ENCODE results near the gene PIEZO1. TPM values are rescaled to one million over a fixed set of nuclear protein-coding genes. Genes with fewer than 3 reads are reported as not detected.
A peak's percentile ranks its signal among the peaks of the same experiment; 100 is the strongest.

The PIEZO1 gene
- total RNA-seq, 1 donor from 2014 or later, result 160 TPM

GRCh38 chr16:88691924-88692560 lies 93.0 kb downstream of the PIEZO1 start:
- H3K27me3 Mint-ChIP-seq (ENCODE audit: low read depth), result peaks cover 34% of the 10 kb centered on the region
- no peaks in the 10 kb centered on the region for H3K9me3 Mint-ChIP-seq
- no peak overlapping the region for H3K4me3 Mint-ChIP-seq

DNA sequence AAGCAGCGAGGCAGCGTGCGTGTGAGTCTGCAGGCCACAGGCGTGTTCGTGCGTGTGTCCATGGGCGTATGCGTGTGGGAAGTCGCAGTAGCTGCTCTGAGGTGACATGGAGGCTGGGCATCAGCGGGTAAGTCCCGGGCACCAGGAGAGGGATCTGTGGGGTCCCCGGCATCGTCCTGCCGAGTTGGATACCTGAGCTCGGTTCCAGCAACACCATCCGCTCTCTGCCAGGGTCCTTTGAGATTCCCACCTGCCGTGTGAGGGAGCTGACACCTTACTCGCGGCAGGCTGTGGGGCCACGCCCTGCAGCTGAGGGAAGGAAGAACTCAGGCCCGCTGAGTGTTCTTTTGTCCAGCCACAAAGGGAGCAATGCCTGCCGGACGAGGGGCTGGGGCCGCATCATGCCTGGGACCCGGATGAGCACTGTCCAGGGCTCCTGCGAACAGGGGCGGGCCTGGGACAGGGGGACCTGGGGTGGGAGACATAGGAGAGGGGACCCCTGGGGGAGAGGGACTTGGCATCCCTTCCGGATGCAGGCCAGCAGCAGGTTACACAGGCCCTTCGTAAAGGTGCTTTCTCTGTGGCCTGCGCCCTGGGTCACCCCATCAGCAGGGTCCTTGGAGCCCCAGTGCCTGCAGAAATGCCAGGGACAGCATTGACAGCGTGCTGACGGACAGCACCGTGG lies 93.7 kb downstream of the PIEZO1 start:
- Mint-ChIP-seq H3K9me3 (no peaks in the 10 kb centered on the region), H3K27me3 (ENCODE audit: low read depth) (peaks cover 39% of the 10 kb centered on the region), H3K4me1 (peaks cover 7% of the 10 kb centered on the region), H3K27ac (no peak overlapping the region), H3K36me3 (no peaks in the 10 kb centered on the region), H3K4me3 (no peak overlapping the region)
- no peak for TF ChIP-seq CTCF (IDR thresholded peaks at IDR 0.05; ENCODE audit: unreplicated experiment)
- no peak for DNase-seq (ENCODE audit: low spot score in 2 of 2, unreplicated experiment in 2 of 2)

More at GRCh38 chr16:88691924-88692560, 93.0 kb downstream of the PIEZO1 start:
- no peak for DNase-seq (ENCODE audit: low spot score in 2 of 2, unreplicated experiment in 2 of 2)
- peaks cover 7% of the 10 kb centered on the region for H3K4me1 Mint-ChIP-seq
- H3K27ac Mint-ChIP-seq, result no peak overlapping the region
- no peaks in the 10 kb centered on the region for H3K36me3 Mint-ChIP-seq
- no peak for TF ChIP-seq CTCF (IDR thresholded peaks at IDR 0.05; ENCODE audit: unreplicated experiment)

DNA sequence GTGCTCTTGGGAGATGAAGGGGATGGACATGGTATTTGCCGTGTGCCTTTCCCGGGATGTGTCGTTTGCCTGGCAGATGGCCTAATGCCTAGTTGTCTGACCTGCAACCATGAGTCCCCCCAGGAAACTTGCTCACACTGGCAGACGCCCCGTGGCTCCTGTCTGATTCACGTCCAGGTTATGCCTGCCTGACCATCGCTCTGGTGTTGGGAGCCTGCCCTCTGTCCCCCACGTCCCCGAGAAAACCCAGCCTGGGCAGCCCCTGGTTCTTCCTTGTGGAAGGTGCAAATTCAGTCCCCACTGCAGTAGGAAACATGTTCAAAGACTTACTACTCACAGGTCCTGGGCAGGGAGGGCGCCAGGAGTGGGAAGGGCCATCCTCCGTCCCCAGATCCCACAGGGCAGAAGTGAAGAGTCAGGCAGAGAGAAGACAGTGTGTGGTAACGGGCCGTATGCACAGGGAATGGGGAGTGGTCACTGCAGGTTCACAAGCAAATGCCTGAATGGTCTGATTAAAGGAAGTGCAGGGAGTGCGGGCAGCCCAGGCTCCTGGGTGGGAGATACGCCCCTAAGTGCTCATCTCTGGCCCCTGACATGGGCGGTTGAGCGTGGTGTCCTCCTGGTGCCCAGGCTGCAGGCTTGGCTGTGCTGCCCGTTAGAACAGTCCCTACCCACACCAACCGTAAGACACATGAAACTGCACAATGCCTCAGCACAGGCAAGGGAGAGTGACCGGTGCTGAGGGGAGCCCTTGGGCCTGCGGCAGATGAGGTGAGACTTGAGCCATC lies 94.5 kb downstream of the PIEZO1 start:
- Mint-ChIP-seq H3K36me3 (no peaks in the 10 kb centered on the region), H3K27me3 (ENCODE audit: low read depth) (peaks cover 39% of the 10 kb centered on the region), H3K4me1 (peaks cover 7% of the 10 kb centered on the region), H3K9me3 (no peaks in the 10 kb centered on the region), H3K27ac (no peak overlapping the region), H3K4me3 (no peak overlapping the region)
- DNase-seq (ENCODE audit: low spot score in 2 of 2, unreplicated experiment in 2 of 2), result no peak
- no peak for TF ChIP-seq CTCF (IDR thresholded peaks at IDR 0.05; ENCODE audit: unreplicated experiment)

GRCh38 chr16:88688013-88688778 lies 96.8 kb downstream of the PIEZO1 start:
- H3K36me3 Mint-ChIP-seq, result no peaks in the 10 kb centered on the region
- H3K27ac Mint-ChIP-seq, result no peak overlapping the region
- peaks cover 61% of the 10 kb centered on the region for H3K27me3 Mint-ChIP-seq (ENCODE audit: low read depth)
- peaks cover 9% of the 10 kb centered on the region for H3K4me1 Mint-ChIP-seq
- peak in 1 of 2 experiments; percentile 67 for DNase-seq (ENCODE audit: low spot score in 2 of 2, unreplicated experiment in 2 of 2)
- TF ChIP-seq CTCF (IDR thresholded peaks at IDR 0.05; ENCODE audit: unreplicated experiment), result no peak
- peak overlapping the region; percentile 17 for H3K4me3 Mint-ChIP-seq
- H3K9me3 Mint-ChIP-seq, result no peaks in the 10 kb centered on the region

DNA sequence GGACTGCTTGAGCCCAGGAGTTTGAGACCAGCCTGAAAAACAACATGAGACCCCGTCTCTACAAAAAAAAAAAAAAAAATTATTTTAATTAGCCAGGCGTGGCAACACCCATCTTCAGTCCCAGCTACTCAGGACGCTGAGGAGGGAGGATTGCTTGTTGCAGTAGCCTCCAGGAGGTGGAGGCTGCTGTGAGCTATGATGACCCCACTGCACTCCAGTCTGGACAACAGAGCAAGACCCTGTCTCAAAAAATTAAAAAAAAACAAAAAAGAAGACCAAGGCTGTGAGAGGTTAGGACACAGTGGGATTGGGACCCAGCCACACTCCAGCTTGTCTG lies 97.4 kb downstream of the PIEZO1 start:
- Mint-ChIP-seq H3K4me1 (peaks cover 9% of the 10 kb centered on the region), H3K27me3 (ENCODE audit: low read depth) (peaks cover 63% of the 10 kb centered on the region), H3K4me3 (peak overlapping the region; percentile 17), H3K36me3 (no peaks in the 10 kb centered on the region), H3K27ac (no peak overlapping the region), H3K9me3 (no peaks in the 10 kb centered on the region)
- DNase-seq (ENCODE audit: low spot score in 2 of 2, unreplicated experiment in 2 of 2), result no peak
- no peak for TF ChIP-seq CTCF (IDR thresholded peaks at IDR 0.05; ENCODE audit: unreplicated experiment)
